ENCODE results near the gene MRPL14.
"Not testable (repeated sequence)": the region's sequence is repeated elsewhere in the genome, so short reads cannot be mapped to it uniquely, and the experiment has no call there.

The MRPL14 gene

GRCh38 chr6:44099192-44099591, 28.1 kb downstream of the MRPL14 start:
- TF ChIP-seq CTCF (conservative IDR thresholded peaks at IDR 0.05; ENCODE audit: low read depth), result no peak
- CTCF ChIA-PET, result interaction anchor here (0.6 to 1.5 kb wide), 4 partner anchors 15 to 138 kb away, joined by 3 to 6 read pairs (median 4); no protein-coding TSS in a partner anchor
- POLR2A ChIA-PET (ENCODE audit: low non-redundant PET), result no interaction called here

GRCh38 chr6:44097782-44098317, 29.4 kb downstream of the MRPL14 start:
- H3K27ac ChIP-seq, result no peak overlapping the region
- DNase-seq (ENCODE audit: low spot score), result no peak
- CTCF ChIA-PET, result interaction anchor here (0.6 to 0.7 kb wide), 2 partner anchors 54 to 88 kb away, joined by 3 read pairs; no protein-coding TSS in a partner anchor
- POLR2A ChIA-PET (ENCODE audit: low non-redundant PET), result no interaction called here
- TF ChIP-seq CTCF (conservative IDR thresholded peaks at IDR 0.05; ENCODE audit: low read depth), result no peak

More at GRCh38 chr6:44099192-44099591, 28.1 kb downstream of the MRPL14 start:
- no peak for DNase-seq (ENCODE audit: low spot score)
- H3K27ac ChIP-seq, result no peak overlapping the region

DNA sequence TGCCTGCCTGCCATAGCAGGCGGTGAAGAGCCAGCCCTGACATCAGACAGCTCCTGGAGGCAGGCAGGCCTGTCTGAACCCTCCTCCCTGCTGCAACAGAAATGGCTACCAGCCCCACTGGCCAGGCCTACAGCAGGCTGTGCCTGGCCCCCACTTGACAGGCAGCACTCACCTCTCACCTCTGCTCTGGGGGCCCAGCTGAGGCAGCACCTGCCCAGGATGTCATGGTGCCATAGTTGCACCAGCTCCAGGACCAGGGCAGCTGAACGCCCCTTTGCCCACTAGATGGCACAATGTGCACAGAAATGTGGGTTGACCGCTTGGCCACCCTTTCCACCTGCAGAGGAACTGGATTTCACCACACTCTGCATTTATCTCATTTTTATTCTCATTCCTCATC, 30.6 kb downstream of the MRPL14 start:
- peak; percentile 89 for DNase-seq (ENCODE audit: low spot score)
- H3K27ac ChIP-seq, result peak overlapping the region; percentile 24; the same call in 1 of the 2 replicates
- ChIA-PET CTCF (interaction anchor here (0.5 to 1.0 kb wide), 8 partner anchors 14 to 241 kb away, joined by 3 to 6 read pairs (median 3); no protein-coding TSS in a partner anchor), POLR2A (ENCODE audit: low non-redundant PET) (interaction anchor here (1.0 kb wide), 1 partner anchor 31 kb away, joined by 3 read pairs; the partner anchor contains the start of gene TMEM63B)
- peak; percentile 76 for TF ChIP-seq CTCF (conservative IDR thresholded peaks at IDR 0.05; ENCODE audit: low read depth)

GRCh38 chr6:44095243-44095623, 32.0 kb downstream of the MRPL14 start:
- H3K27ac ChIP-seq, result peak overlapping the region; percentile 24
- DNase-seq (ENCODE audit: low spot score); POLR2A ChIA-PET (ENCODE audit: low non-redundant PET): not testable (repeated sequence)
- CTCF ChIA-PET, result interaction anchor here (0.7 kb wide), 1 partner anchor 126 kb away, joined by 4 read pairs; no protein-coding TSS in a partner anchor

DNA sequence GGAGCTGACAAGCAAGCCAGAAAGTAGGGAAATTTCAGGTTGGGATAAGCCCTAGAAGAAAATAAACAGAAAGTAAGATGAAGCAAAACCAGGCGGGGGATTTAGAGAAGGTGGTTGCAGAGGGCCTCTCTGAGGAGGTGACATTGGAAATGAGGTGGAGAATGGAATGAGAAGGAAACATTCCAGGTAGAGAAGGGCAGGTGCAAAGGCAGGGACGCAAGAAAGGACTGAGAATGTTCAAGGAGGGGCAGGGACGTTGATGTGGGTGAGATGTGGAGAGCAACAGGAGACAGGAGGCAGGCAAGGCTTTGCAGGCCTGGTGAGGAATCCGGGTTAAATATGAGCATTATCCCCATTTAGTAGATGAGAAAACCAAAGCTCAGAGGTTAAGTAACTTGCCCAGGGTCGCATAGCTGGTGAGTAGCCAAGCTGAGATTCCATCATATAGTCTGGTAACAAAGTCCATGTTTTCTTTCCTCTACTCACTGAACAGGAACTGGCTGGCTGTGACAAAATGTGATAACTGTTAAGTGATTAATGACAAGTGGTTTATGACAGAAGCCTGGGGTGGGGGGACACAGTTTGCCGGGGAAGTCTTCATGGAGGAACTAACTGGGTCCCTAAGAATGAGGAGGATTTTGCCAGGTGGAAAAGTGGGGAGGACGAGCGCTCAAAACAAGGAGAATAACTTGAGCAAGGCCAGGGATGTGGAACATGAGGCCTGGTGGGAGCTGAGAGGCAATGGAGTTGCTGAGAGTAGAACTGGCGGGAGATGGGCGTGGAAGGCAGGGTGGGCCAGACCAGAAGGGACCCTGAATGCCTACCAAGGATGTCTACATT, 32.6 kb downstream of the MRPL14 start:
- DNase-seq (ENCODE audit: low spot score), result no peak
- H3K27ac ChIP-seq, result peak overlapping the region; percentile 24
- CTCF ChIA-PET, result interaction anchor here (1.1 kb wide), 1 partner anchor 58 kb away, joined by 3 read pairs; no protein-coding TSS in a partner anchor
- POLR2A ChIA-PET (ENCODE audit: low non-redundant PET), result no interaction called here
- no peak for TF ChIP-seq CTCF (conservative IDR thresholded peaks at IDR 0.05; ENCODE audit: low read depth)

DNA sequence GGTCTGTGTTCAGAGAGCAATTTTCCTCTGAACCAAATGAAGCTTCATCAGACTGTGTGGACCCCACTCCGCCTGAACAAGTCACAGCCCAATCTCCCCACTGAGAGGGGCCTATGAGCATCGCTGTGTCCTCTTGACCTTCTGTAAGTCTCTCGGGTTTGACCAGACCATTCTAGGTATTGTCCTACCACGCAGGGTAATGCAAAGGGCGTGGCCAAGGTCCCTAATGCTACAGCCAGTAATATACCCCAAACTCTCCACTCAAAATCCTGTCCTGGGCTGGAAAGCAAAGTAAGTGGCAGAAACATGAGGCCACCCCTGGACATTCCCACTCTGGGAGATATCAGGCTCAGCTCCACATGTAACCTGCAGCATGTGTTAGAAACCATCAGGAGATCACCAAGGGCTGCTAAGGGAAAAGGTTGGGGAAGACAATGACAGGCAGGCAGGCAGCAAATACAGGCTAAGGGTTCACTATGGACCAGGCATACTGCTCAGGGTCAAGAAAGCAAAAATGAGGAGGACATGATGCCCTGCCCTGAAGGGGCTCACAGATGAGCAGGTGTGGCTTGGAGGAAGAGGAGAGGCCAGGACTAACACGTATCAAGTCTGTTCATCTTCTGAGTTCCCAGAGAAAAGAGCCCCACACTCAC, 33.4 kb downstream of the MRPL14 start:
- ChIA-PET POLR2A (ENCODE audit: low non-redundant PET) (interaction anchor here (0.7 kb wide), 1 partner anchor 43 kb away, joined by 3 read pairs; no protein-coding TSS in a partner anchor), CTCF (interaction anchor here (1.1 kb wide), 1 partner anchor 59 kb away, joined by 3 read pairs; no protein-coding TSS in a partner anchor)
- no peak for DNase-seq (ENCODE audit: low spot score)
- no peak for TF ChIP-seq CTCF (conservative IDR thresholded peaks at IDR 0.05; ENCODE audit: low read depth)
- no peak overlapping the region for H3K27ac ChIP-seq

All from RWPE1 (cell line).